Heart left ventricle (tissue), 16 donors: Measurements from ENCODE around the gene EMILIN3. TPM values are rescaled to one million over a fixed set of nuclear protein-coding genes. Genes with fewer than 3 reads are reported as not detected.

Source experiments
- ATAC-seq, 4 donors: fragments of 200-7000 bp; cut with Tn5 transposase; one replicate each; pipeline ENCODE4 v1.9.1; 2020 to 2022; ENCODE audit warnings: moderate library complexity in 4 of 4, mild to moderate bottlenecking in 3 of 4, moderate number of reproducible peaks in 1 of 4
- DNase-seq, 5 donors: peaks; one replicate each; pipeline ENCODE4 v3.0.0-alpha.2; 2020
- H3K27ac ChIP-seq, 12 donors: fragments of 200-600 bp; sonication (generic) in 4 of 12; one replicate each; pipeline versions ENCODE4 v1.5.0 to v1.8.0; 2016 to 2022; ENCODE audit warnings: mild to moderate bottlenecking in 2 of 12
- H3K27me3 ChIP-seq, 9 donors: fragments of 200-600 bp; sonication (generic) in 2 of 9; one replicate each; pipeline versions ENCODE4 v1.5.1 to v1.8.0; 2016 to 2022; ENCODE audit warnings: mild to moderate bottlenecking in 3 of 9
- H3K36me3 ChIP-seq, 9 donors: fragments of 200-600 bp; sonication (generic) in 2 of 9; one replicate each; pipeline versions ENCODE4 v1.5.0 to v1.8.0; 2018 to 2022; ENCODE audit warnings: mild to moderate bottlenecking in 2 of 9
- H3K4me1 ChIP-seq, 12 donors: fragments of 200-600 bp; sonication (generic) in 4 of 12; one replicate each; pipeline versions ENCODE4 v1.5.0 to v1.8.0; 2016 to 2022; ENCODE audit warnings: mild to moderate bottlenecking in 3 of 12
- H3K4me3 ChIP-seq, 12 donors: fragments of 200-600 bp; sonication (generic) in 4 of 12; one replicate each; pipeline versions ENCODE4 v1.5.0 to v1.8.0; 2017 to 2022; ENCODE audit warnings: mild to moderate bottlenecking in 9 of 12, moderate library complexity in 4 of 12
- H3K9me3 ChIP-seq, 12 donors: fragments of 200-600 bp; sonication (generic) in 4 of 12; one replicate each; pipeline versions ENCODE4 v1.5.0 to v1.8.0; 2016 to 2022; ENCODE audit warnings: mild to moderate bottlenecking in 1 of 12
- POLR2A ChIP-seq, 2 donors: fragments of 450-650 bp; IDR thresholded peaks; one replicate each; pipeline ENCODE4 v1.6.1; 2017; ENCODE audit warnings: antibody characterized with exemption in 2 of 2, mild to moderate bottlenecking in 2 of 2, moderate library complexity in 2 of 2
- WGBS, 4 donors: extraction: QIAGEN DNeasy Blood & Tissue Kit in 2 of 4; methylation state at CpG; one replicate each; pipeline versions ENCODE4 v1.1.5 to v1.1.7; 2013 to 2018; 5-methylcytosine and 5-hydroxymethylcytosine counted together
- intact Hi-C, 10 donors: fragments of 100-400 bp; cut with DNase I; formaldehyde crosslinking; loops; one replicate each; pipeline versions ENCODE4 v1.11.1 to v1.14.2; 2022
- long read RNA-seq, 3 donors: library from polyadenylated mRNA; unstranded; transcript quantifications; one replicate each; pipeline ENCODE4 v2.0.0, GENCODE V29; 2020 to 2021
- polyA plus RNA-seq, 2 donors: library from polyadenylated mRNA; stranded (reverse); fragments of 200-250 nt; gene quantifications; one replicate each; pipeline ENCODE4 v1.2.3, GENCODE V29; 2013
- total RNA-seq, 9 donors: library from RNA; depleted of rRNA in 2 of 9; stranded (reverse); fragments of >200 nt in 2 of 9; fragmentation: NEBNext Ultra II Directional in 3 of 9; extraction: Animal tissue kit (Norgen Biotek cat#: 25700) in 3 of 9; gene quantifications; one replicate each; pipeline versions ENCODE4 v1.1.0 to v1.2.4, GENCODE V29; 2016 to 2023
- TF ChIP-seq, protein P1 (sequence below), 12 donors: fragments of 200-600 bp; sonication (generic) in 4 of 12; IDR thresholded peaks; one replicate each; pipeline versions ENCODE4 v1.5.0 to v1.8.0; 2018 to 2022; ENCODE audit warnings: antibody characterized with exemption in 12 of 12, mild to moderate bottlenecking in 5 of 12
- donor health status: ischemic (EF 13 %, LVEDD 7.1; RV severe dilation, severe dysfunction).
- donor health status: healthy with polysubstance abuse.
- donor health status: DM: no; HTN: yes; CAD: no.
- donor health status: DM: no; HTN: no; CAD: no.
- donor health status: ischemic (EF 25% LVEDD 6.9; RV normal size, moderate dysfunction).
- donor health status: ischemic (EF 25% LVEDD 5.7; RV mildly dilated, moderate dysfunction).
- donor health status: healthy.
- donor health status: DM: yes; HTN: yes; CAD: no.
- donor health status: ischemic (EF 35%, LVEDD 5.7; RV mildly dilated, moderate dysfunction).
- donor health status: nonischemic (EF 11% LVEDD 7.7; RV severe dilation, severe dysfunction).
- donor health status: DM: yes; HTN: yes; CAD: no.
- donor health status: PGD.
- donor health status: ischemic (EF 29% LVEDD 5.4; RV normal size, mild dysfunction).
- donor health status: nonischemic (EF 23%, LVEDD 6.1; RV moderate dilation, normal function).

The EMILIN3 gene
- 1 to 10 TPM in 8 of 9 donors, under 1 TPM in 1; 0.24 to 9.3 (median 2.2) TPM for total RNA-seq
- 1 to 10 TPM; 1.2 to 3.3 TPM for polyA plus RNA-seq
- long read RNA-seq, donor 1, partial matches to known transcripts, result 0 of 3 reads
- long read RNA-seq, donor 1, other reads (novel, unspliced or antisense), result 3 of 3 reads
- long read RNA-seq, donor 2, partial matches to known transcripts, result 0 of 15 reads
- long read RNA-seq, donor 2, other reads (novel, unspliced or antisense), result 15 of 15 reads
- long read RNA-seq, donor 3, partial matches to known transcripts, result 2 of 2 reads
- long read RNA-seq, donor 3, other reads (novel, unspliced or antisense), result 0 of 2 reads

GRCh38 chr20:41366546-41367392 lies at the start of gene EMILIN3:
EMILIN3 (minus strand) TSS chr20:41366818; CDS start chr20:41366634, 184 bp downstream.
- ATAC-seq (peak in 1 of 4 donors; percentile 15), DNase-seq (peak in 2 of 5 donors; percentile 13 to 38)
- WGBS, 4 donors, result 6 to 18% (median 12%) methylated on average over 23 to 93 of the region's 93 CpGs
- Histone ChIP-seq H3K27ac (peak within 1 kb of the TSS in 4 of 12 donors; percentile 39 to 64 (median 48)), H3K27me3 (peaks cover 0 to 31% (median 6%) of the 10 kb centered on the region in 9 donors), H3K4me3 (peak within 1 kb of the TSS; percentile 6 to 60 (median 46)), H3K36me3 (no peaks in the 10 kb centered on the region), H3K9me3 (peaks cover 0 to 4% (median 0%) of the 10 kb centered on the region in 12 donors), H3K4me1 (peaks cover 0 to 31% (median 7%) of the 10 kb centered on the region in 12 donors)
- no peak for TF ChIP-seq POLR2A (IDR thresholded peaks at IDR 0.05)
- TF ChIP-seq, protein P1, sequence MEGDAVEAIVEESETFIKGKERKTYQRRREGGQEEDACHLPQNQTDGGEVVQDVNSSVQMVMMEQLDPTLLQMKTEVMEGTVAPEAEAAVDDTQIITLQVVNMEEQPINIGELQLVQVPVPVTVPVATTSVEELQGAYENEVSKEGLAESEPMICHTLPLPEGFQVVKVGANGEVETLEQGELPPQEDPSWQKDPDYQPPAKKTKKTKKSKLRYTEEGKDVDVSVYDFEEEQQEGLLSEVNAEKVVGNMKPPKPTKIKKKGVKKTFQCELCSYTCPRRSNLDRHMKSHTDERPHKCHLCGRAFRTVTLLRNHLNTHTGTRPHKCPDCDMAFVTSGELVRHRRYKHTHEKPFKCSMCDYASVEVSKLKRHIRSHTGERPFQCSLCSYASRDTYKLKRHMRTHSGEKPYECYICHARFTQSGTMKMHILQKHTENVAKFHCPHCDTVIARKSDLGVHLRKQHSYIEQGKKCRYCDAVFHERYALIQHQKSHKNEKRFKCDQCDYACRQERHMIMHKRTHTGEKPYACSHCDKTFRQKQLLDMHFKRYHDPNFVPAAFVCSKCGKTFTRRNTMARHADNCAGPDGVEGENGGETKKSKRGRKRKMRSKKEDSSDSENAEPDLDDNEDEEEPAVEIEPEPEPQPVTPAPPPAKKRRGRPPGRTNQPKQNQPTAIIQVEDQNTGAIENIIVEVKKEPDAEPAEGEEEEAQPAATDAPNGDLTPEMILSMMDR (IDR thresholded peaks at IDR 0.05), result no peak
- intact Hi-C loops, result loop anchor here in 1 of 10 donors (5.0 kb wide), 1 partner anchor 41 kb away; no protein-coding TSS in a partner anchor

DNA sequence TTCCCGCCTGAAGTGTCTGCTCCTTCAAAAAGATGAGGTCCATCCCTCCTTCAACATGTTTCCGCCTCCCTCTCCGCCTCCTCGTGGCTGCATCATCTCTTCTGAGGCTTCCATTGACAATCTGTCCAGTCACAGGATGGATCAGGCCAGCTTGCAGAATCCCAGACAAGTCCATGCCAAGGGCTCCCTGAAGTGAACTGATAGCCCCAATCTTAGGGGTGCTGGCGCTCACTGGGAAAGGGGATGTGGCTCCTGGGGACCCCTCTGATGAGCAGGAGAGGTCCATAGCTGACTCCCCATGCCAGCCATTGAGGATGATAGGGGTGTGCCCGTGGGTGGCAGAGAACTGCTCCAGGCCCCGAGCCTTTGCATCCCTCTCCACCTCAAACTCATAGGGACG lies 48.6 kb upstream of the EMILIN3 start:
- H3K27ac ChIP-seq, result no peak overlapping the region
- no peaks in the 10 kb centered on the region for H3K27me3 ChIP-seq
- H3K4me3 ChIP-seq, result no peak overlapping the region
- intact Hi-C loops, result loop anchor here in 3 of 10 donors (10.0 kb wide), 2 partner anchors 240 to 280 kb away; partner anchors contain the start of gene PLCG1 (in 1 of the 3)
- peaks cover 0 to 35% (median 15%) of the 10 kb centered on the region in 12 donors for H3K4me1 ChIP-seq
- no peaks in the 10 kb centered on the region for H3K9me3 ChIP-seq
- WGBS, 4 donors, result 90 to 95% (median 92%) methylated on average over 7 to 8 of the region's 8 CpGs
- no peak for ATAC-seq
- TF ChIP-seq POLR2A (IDR thresholded peaks at IDR 0.05), result no peak
- TF ChIP-seq, protein P1 (IDR thresholded peaks at IDR 0.05), result no peak
- DNase-seq, result no peak
- H3K36me3 ChIP-seq, result peaks cover 0 to 87% (median 73%) of the 10 kb centered on the region in 9 donors

- H3K4me3 ChIP-seq, result no peak overlapping the region
- peak overlapping the region in 4 of 12 donors; percentile 28 to 50 (median 40) for H3K27ac ChIP-seq
- WGBS, 4 donors, result 83 to 92% (median 87%) methylated on average over 5 of the region's 5 CpGs
- intact Hi-C loops, result loop anchor here in 6 of 10 donors (5.0 to 10.0 kb wide), 3 partner anchors 238 to 278 kb away; partner anchors contain the start of gene PLCG1 (in 1 of the 6)
- peaks cover 0 to 90% (median 66%) of the 10 kb centered on the region in 9 donors for H3K36me3 ChIP-seq
- H3K27me3 ChIP-seq, result no peaks in the 10 kb centered on the region
- peaks cover 3 to 43% (median 25%) of the 10 kb centered on the region in 12 donors for H3K4me1 ChIP-seq
- no peaks in the 10 kb centered on the region for H3K9me3 ChIP-seq
- DNase-seq (no peak), ATAC-seq (no peak)
- TF ChIP-seq, protein P1 (IDR thresholded peaks at IDR 0.05), result no peak
Observed at GRCh38 chr20:41413169-41413568, 46.6 kb upstream of the EMILIN3 start.
